GM21447 (cell line): Measurements from ENCODE around the gene RPL14.
"Not testable (repeated sequence)": the region's sequence is repeated elsewhere in the genome, so short reads cannot be mapped to it uniquely, and the experiment has no call there.

Experiments
- ATAC-seq: cut with Tn5 transposase; IDR thresholded peaks from one replicate; pipeline ENCODE4 v1.9.1; 2021; ENCODE audit not compliant: unreplicated experiment

Gene RPL14

DNA sequence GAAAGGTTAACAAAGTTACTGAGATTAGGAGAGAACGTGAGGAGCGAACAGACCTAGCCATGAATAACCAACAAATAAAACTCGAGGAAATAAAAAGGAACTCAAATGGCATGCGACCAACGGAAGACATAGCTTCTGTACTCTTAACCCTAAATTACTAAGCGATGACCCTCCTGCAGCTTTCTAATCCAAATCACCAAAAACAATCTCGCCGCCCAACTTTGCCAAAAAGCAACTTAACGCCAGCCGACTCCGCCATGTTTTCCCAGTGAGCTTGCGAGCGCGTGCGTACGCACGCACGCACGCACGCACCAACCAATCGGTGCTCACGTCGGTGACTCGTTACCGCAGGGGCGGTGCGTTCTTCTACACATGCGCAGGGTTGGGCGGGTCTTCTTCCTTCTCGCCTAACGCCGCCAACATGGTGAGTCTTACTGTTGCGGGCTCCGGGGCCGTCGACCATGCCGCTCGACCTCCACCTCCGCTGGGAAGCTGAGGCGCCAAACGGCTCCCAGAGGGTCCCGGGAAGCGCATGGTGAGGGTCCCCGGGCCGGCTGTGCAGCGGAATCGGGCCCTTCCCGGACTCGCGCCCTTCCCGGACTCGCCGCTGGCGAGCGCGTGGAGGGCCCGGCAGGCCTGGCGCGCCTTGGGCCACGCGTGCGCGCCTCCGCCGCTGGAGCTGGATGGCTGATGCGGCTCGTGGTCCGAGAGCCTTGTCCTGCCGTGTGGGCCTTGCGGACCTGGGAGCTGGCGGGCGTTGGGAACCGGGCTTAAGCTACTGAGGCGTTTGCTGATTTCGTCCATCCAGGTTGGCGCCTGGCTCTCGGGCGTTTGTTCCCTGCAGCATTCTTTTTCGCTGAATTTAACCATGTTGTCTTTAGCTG is at the start of gene RPL14:
Gene RPL14 (plus strand): TSS at position 400 of the 884 bp plus-strand sequence. CDS start 133 bp downstream, at position 533.
- ATAC-seq = peak; percentile 61

DNA sequence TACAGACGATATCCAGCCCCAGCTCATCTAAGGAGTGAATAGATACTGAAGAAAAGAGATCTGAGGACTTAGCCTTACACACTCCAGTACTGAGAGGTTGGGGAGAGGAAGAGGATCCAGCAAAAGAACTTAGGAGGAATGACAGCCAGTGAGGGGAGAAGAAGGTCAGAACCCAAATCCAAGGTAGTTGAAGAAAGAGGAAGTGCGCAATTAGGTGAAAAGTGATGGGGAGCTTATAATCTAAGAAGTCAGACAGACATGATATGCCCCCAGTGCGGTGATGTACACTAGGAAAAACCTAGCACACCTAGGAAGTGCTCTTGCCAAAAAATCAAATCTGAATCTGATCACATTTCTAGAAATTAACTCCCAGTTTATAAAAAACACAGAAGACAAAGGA is 49.5 kb upstream of the RPL14 start:
- no peak for ATAC-seq

DNA sequence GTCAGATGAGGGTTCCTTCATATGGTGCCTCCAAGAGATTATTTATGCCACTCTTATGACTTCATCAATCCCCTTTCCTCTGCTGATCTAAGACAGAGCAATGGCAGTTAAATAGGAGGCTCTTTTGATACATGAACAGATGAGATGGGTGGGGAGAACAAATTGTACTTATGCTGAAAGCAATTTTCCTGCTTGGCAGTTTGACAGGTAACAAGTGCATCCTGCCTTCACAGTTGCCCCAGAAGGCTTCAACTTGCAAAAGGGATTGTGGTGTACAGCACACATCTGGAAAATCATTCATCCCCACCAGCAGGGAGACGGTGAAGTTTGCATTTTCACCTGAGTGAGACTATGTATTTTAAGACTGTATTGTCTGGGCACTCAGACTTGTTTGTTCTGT is 42.9 kb upstream of the RPL14 start:
- no peak for ATAC-seq

DNA sequence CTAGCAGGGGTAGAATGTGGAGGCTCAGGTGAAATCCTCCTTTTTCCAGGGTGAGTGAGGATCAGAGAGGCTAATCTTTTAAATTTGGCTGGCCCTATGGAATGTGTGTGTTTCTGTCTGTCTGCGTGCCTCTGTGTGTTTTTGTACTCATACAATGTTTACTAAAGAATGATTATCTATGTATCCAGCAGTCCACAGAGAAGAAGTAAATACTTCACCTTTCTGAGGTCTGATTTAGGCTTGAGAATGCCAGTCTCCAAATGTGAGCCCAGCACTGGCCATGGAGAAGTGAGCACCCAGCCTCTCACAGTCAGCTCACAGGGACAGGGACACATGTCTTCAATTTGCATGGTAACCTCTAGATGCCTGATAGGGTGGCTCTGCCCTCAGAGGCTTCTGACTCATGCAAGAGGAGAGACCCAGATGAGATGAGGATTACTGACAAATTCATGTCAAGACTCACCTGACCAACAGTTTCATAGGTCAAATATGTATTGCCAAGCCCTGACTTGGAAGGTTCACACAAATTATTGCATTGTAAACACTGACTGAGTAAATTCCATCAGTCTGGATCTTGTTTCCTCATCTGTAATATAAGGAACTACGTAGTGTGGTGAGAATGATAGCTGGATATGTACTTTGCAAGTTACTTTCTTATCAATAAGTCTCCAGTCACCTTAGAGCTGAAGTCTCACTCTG is 39.1 kb upstream of the RPL14 start:
- ATAC-seq = no peak

DNA sequence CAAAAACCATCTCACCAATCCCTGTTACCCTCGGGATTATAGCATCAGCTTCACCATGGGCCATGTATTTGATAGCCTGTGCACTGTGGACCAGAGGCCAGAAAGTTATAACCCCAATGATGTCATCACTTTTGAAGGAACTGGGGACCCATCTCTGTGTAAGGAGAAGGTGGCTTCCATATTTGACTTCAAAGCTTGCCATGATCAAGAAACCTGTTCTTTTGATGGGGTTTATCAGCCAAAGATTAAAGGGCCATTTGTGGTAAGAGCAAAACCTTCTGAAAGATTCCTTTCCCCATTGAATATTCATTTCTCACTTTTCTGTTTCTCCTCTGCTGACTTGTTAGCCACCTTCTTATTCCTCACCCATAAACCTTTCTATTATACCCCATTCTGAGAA is 34.3 kb upstream of the RPL14 start:
- ATAC-seq = no peak

DNA sequence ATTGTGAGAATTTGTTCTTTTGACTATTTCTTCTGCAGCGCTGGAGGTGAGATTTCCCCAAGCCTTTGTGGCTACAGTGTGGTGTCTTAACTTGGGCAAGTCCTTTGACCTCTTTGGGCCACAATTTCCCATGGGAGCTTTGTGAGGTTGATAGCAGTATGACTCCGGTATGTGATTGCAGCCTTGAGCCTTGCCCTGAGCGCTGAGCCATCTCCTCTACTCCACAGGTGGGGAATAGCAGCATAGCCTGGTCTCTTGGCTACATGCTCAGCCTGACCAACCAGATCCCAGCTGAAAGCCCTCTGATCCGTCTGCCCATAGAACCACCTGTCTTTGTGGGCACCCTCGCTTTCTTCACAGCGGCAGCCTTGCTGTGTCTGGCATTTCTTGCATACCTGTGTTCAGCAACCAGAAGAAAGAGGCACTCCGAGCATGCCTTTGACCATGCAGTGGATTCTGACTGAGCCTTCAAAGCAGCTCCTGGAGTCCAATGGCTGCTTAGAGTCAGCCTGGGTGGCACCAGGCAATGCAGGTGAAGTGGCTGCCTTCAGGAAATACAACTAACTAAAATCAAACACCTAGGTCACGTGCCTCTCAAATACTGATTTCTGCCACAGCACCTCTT is 30.0 kb upstream of the RPL14 start:
- ATAC-seq = no peak

DNA sequence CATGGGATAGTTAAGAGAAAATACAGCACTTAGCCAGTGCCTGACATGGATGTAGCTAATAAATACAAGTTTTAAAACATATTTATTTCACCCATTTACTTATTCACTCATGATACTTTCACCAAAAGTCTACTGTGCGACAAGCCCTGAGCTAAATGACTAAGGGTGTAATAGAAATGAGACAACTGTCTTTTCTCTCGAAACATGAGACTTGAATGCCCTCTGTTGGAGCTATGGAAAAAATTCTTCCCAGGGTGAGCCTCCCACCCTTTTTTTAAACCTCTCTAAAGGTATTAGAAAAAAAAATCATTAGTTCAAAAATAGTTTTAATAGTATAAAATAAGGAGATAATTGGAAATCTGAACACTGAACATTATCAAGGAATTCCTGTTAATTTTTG is 24.3 kb upstream of the RPL14 start:
- no peak for ATAC-seq

DNA sequence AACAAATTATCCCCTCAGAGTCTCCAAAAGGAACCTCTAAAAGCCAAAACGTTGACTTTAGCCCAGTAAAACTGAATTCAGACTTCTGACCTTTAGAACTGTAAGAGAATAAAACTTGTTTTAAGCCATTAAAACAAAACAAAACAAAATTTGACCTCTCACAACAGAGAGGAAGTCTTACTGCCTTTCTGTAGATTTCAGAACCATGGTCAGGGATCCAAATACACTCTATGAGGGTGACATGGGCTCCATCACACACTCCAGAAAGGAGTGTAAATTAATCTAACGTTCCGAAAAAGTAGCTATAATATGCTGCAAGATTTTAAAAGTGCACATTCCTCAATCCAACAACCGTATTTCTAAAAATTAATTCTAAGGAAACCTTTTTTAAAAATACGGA is 19.2 kb upstream of the RPL14 start:
- ATAC-seq = no peak

DNA sequence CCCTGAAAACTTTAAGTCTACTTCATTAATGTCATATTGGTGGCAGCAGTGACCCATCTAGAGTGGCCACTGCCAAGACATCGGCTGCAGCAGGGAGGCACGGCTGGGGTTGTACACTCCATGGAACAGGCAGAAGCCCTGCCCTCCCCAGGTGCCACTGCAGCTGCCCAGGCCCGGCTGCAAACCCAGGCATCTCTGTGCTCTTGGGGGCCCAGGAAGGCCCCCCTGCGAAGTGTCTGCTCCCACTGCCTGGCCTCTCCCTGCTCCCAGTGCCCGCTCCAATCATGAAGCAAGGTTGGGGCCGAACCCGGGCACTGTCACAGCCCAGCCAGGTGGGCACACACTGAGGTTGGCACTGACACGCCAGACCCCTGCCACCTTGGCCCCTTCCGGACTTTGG is 12.1 kb upstream of the RPL14 start:
- no peak for ATAC-seq

DNA sequence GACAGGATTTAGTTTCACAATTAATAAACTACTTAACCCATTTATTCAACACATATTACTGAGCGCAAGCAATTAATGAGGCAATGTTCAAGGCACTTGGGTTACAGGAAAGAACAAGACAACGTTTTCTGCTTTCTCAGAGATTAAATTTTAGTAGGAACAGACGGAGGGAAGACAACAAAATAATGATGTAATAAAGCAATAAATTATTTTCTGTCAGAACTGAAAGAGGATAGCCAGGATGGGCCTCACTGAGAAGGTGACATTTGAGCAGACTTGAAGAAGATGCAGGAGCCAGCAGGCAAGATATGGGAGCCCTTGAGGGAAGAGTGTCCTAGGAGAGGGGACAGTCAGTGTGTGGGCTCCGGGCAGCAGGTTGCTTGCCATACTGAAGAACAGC is 11.3 kb upstream of the RPL14 start:
- ATAC-seq = no peak

DNA sequence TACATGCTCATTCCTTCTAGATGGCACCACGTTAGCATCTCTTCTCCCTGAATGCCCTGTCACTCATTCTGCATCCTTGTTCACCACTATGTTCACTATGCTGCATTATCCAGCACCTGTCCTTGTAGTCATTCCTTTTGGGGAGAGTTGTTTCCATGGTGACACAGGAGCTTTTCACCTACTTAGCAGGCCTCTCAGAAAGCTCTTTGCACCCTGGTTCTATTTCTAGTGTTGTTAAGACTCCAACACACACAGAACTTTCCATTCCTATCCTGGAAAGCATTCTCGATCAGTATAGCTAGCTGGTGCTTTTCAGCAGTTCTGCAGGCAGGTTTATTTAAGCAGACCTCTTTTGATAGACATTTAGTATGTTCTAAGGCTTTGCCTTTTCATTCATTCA is 6.7 kb upstream of the RPL14 start:
- no peak for ATAC-seq

DNA sequence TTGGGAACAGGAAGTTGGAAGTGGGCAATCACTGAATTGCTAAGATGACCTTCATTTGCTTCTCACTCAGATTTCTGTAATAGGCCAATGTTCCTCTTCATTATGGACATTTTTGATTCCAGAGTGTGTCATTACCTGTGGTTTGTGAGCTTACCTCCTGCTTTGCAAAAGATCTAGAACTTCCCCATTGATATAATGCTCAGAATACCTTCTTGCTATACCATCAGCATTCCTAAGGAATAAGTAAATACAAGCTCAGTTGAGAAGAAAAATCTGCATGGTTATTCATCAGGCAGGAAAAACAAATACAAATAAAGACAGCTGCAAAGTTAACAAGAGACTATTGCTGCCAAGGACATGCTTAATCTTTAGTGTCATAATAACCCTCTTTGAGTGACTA is 5.6 kb upstream of the RPL14 start:
- no peak for ATAC-seq

DNA sequence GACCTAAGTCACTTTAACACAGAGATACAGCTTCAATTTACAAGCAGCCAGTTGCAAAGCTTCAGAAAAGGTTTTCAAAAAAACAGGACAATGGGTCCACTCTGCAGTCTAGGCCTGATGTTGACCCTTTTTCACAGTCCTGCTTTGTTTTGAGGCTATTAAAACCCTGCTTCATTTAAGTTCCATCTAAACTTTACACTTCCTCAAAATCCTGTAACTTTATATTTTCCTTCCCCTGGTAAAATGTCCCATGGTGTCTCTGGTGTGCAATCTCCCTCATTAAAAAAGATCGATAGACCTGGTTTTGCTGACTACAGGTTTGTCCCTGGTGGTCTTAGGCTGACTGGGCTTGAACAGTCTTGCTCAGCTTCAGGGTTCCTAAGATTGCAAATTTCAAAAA is 5.1 kb upstream of the RPL14 start:
- no peak for ATAC-seq

DNA sequence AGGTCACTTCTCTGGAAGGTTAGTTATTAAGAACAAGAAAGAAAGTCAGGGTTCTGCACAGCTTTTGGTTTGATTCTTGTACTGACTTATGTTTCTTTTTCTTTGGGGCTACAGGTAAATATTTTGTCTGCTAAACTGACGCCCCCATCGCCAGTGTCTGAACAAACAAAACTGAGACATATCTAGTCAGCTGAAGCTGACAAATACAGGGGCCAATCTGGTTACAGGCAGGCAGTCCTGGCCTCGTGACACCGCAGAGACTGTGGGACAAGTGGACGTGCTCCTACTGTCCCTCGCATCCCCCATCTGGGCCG is 4.6 kb upstream of the RPL14 start:
- no peak for ATAC-seq

DNA sequence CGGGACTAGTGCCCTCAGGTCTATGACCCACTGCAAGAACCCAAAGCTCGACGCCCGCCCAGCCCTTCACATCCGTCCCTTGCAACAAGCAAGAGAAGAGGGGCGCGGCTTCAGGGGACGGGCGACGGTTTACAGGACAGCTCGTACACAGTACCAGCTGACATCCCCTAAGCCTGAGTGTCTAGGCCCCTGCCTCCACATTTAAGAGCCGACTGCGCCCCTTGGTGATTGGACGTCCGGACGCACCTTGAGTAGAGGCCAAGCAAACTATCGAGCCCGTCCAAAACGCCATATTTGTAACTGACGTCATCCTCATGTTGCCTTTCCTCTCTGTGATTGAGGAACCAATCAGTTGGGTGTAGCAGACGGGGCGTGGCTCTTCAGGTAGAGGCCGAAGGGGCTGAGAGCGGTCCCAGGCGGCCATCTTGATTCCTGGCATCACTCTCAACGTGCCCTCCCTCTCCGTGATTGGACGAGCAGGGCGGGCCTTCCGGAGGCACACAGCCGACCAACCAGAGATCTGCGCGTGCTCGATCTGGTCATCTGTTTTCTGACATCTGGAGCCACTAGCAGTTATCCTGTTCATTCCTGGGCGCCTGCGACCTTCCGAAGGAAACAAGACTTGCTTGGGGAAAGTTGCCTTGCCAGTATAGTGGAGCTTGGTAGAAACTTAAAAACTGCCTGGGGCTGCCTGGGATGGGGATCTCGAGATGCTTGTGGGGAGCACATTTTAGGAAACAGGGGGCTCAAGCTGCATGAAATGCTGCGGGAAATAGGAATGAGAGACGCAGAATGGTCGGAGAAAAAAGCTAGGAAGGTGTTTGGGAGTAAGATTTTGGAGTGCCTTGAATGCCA is 4.0 kb upstream of the RPL14 start:
- peak; percentile 95 for ATAC-seq

DNA sequence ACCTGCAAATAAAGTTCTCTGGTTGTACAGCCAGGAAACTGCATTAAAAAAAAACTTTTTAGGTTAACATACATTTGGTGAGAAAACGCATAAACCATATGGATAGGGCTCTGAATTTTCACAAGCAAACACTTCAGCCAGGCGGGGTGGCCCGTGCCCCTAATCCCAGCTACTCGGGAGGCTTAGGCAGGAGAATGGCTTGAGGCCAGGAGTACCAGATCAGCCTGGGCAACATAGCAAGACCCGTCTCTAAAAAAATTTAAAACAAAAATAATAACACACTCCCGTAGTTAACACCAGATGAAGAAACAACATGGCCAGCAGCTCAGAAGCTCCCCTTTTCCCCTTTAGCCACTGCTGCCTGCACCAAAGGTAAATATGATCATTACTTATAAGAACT is 3.2 kb upstream of the RPL14 start:
- no peak for ATAC-seq

DNA sequence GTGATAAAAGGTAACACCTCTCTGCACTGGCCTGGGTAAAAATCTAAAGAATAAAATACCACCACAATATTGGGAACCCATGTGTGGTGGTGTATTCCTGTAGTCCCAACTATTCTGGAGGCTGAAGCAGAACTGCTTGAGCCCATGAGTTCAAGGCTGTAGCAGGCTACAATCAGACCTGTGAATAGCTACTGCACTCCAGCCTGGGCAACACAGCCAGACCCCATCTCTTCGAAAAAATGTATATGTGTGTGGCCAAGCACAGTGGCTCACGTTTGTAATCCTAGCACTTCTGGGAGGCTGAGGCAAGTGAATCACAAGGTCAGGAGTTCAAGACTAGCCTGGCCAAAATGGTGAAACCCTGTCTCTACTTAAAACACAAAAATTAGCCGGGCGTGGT is 1.8 kb upstream of the RPL14 start:
- ATAC-seq = no peak

DNA sequence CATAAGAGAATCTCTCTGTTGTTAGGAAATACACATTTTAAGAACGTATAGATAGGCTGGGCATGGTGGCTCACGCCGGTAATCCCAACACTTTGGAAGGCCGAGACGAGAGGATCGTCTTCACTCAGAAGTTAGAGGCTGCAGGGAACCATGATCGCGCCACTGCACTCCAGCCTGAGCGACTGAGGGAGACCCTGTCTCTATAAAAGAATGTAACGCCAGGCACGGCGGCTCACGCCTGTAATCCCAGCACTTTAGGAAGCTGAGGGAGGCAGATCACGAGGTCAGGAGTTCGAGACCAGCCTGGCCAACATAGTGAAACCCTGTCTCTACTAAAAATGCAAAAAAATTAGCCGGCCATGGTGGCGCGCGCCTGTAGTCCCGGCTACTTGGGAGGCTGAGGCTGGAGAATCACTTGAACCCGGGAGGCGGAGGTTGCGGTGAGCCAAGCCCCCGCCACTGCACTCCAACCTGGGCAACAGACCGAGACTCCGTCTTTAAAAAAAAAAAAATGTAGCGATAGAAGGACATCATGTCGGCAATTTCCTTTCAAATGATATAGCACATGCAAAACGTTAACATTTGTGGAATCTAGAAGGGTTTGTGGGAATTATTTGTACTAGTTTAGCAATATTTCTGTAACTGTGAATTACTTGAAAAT is 730 bp upstream of the RPL14 start:
- no peak for ATAC-seq

DNA sequence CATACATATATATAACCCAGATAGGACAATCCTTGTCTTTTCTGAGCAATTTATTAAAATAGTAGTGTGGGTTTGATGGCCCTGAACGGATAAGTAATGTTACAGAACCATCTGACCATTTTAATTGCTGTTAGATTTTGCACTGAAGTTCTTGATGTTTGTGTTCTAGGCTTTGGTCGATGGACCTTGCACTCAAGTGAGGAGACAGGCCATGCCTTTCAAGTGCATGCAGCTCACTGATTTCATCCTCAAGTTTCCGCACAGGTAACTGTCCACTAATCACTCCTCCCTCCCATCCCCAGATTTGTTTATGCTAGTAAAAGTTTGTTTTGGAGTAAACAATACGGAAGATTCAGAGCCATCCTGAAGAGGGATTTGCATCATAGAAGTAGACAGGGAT is 1.3 kb downstream of the RPL14 start:
- no peak for ATAC-seq

DNA sequence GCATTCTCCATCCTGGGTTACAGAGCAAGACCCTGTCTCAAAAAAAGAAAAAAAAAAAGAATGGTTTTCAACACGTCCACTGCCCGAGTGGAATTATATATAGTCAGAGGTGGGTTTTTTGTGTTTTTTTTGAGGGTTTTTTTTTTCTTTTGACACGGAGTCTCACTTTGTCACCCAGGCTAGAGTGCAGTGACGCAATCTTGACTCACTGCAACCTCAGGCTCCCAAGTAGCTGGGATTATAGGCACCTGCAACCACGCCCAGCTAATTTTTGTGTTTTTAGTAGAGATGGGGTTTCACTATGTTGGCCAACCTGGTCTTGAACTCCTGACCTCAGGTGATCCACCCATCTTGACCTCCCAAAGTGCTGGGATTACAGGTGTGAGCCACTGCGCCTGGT is 3.3 kb downstream of the RPL14 start:
- not testable (repeated sequence) for ATAC-seq

DNA sequence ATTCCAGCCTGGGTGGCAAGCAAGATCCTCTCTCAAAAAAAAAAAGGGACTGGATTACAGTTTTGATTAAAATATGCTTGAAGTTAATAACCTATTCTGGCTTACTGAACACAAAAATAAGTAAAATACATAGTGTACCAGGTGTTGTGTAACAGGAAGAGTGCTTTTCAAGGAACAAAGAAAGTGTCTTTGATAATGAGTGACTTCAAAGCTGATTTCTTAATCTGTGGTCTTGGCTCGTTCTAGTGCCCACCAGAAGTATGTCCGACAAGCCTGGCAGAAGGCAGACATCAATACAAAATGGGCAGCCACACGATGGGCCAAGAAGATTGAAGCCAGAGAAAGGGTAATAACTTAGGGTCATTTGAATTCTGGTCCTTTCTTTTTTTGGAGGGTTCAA is 4.0 kb downstream of the RPL14 start:
- ATAC-seq = no peak
